Panc1 (cell line): ENCODE data around the gene CORO7.

Experiments
- CTCF ChIP-seq: fragments of 450-650 bp; IDR thresholded peaks from 2 replicates; pipeline ENCODE4 v1.5.1; 2017; ENCODE audit warnings: mild to moderate bottlenecking
- POLR2AphosphoS5 ChIP-seq: IDR thresholded peaks from 2 replicates; pipeline ENCODE4 v1.6.1; 2012; ENCODE audit warnings: mild to moderate bottlenecking, low read depth, low read length, moderate library complexity
- REST ChIP-seq, 2 experiments: IDR thresholded peaks; 2 replicates each; pipeline ENCODE4 v1.6.1; 2011 to 2012; ENCODE audit warnings: low read depth in 2 of 2, control low read depth in 1 of 2, low read length in 1 of 2, mild to moderate bottlenecking in 1 of 2, moderate library complexity in 1 of 2; ENCODE audit not compliant: insufficient read depth in 1 of 2
- SIN3A ChIP-seq: IDR thresholded peaks from 2 replicates; pipeline ENCODE4 v1.6.1; 2012; ENCODE audit warnings: low read depth, mild to moderate bottlenecking, low read length, moderate library complexity, borderline replicate concordance; ENCODE audit not compliant: insufficient read depth

GRCh38 chr16:4381935-4382794 lies 34.2 kb downstream of the CORO7 start:
- no peak for TF ChIP-seq CTCF
- TF ChIP-seq POLR2AphosphoS5, result no peak
- TF ChIP-seq REST (IDR thresholded peaks at IDR 0.05; ENCODE audit: insufficient read depth in 1 of 2, low read depth in 2 of 2, low read length in 1 of 2), result no peak
- TF ChIP-seq SIN3A, result no peak
